ENCODE measurements around the gene MICA. TPM values are rescaled to one million over a fixed set of nuclear protein-coding genes. Genes with fewer than 3 reads are reported as not detected.

The MICA gene
- total and polyA plus RNA-seq, 4 donors: 3.2 to 9.1 (median 4.2) TPM

DNA sequence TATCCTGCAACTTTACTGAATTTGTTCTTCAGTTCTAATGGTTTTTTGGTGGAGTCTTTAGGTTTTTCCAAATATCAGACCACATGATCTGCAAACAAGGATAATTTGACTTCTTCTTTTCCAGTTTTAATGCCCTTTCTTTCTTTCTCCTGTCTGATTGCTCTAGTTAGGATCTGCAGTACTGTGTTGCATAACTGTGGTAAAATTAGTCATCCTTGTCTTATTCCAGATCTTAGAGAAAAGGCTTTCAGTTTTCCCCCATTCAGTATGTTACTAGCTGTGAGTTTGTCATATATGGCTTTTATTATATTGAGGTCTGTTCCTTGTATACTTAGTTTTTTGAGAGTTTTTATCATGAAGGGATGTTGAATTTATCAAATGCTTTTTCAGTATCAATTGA is 4.3 kb downstream of the MICA start:
- Histone ChIP-seq H3K9ac (ENCODE audit: low read depth in 1 of 2, low read length in 2 of 2) (no peak overlapping the region), H3K4me3 (ENCODE audit: low read depth in 1 of 3, low read length in 3 of 3) (no peak overlapping the region), H3K4me1 (ENCODE audit: control insufficient read depth in 4 of 4, insufficient read depth in 4 of 4, low read length in 3 of 4) (peaks cover 5 to 21% (median 13%) of the 10 kb centered on the region in 4 donors), H3K9me3 (ENCODE audit: control insufficient read depth in 4 of 4, low read length in 3 of 4) (no peaks in the 10 kb centered on the region), H3K36me3 (ENCODE audit: control insufficient read depth in 4 of 4, insufficient read depth in 3 of 4, low read depth in 1 of 4, low read length in 3 of 4) (peaks cover 0 to 20% (median 11%) of the 10 kb centered on the region in 4 donors), H3K27me3 (ENCODE audit: control insufficient read depth in 4 of 4, insufficient read depth in 4 of 4, low read length in 3 of 4) (no peaks in the 10 kb centered on the region), H3K27ac (ENCODE audit: low read depth in 1 of 2, low read length in 2 of 2) (no peak overlapping the region)
- TF ChIP-seq FOXA2 (IDR thresholded peaks at IDR 0.05): no peak
- TF ChIP-seq, protein P1, sequence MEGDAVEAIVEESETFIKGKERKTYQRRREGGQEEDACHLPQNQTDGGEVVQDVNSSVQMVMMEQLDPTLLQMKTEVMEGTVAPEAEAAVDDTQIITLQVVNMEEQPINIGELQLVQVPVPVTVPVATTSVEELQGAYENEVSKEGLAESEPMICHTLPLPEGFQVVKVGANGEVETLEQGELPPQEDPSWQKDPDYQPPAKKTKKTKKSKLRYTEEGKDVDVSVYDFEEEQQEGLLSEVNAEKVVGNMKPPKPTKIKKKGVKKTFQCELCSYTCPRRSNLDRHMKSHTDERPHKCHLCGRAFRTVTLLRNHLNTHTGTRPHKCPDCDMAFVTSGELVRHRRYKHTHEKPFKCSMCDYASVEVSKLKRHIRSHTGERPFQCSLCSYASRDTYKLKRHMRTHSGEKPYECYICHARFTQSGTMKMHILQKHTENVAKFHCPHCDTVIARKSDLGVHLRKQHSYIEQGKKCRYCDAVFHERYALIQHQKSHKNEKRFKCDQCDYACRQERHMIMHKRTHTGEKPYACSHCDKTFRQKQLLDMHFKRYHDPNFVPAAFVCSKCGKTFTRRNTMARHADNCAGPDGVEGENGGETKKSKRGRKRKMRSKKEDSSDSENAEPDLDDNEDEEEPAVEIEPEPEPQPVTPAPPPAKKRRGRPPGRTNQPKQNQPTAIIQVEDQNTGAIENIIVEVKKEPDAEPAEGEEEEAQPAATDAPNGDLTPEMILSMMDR (IDR thresholded peaks at IDR 0.05; ENCODE audit: low read depth, low read length, missing input control): no peak
- TF ChIP-seq RXRA (IDR thresholded peaks at IDR 0.05): no peak
- TF ChIP-seq TAF1 (conservative IDR thresholded peaks at IDR 0.05): no peak
- TF ChIP-seq, protein P2, sequence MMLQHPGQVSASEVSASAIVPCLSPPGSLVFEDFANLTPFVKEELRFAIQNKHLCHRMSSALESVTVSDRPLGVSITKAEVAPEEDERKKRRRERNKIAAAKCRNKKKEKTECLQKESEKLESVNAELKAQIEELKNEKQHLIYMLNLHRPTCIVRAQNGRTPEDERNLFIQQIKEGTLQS (IDR thresholded peaks at IDR 0.05): no peak
- no peak for TF ChIP-seq HNF4A (conservative IDR thresholded peaks at IDR 0.05)
- no peak for TF ChIP-seq EGR1 (IDR thresholded peaks at IDR 0.05; ENCODE audit: low read depth in 2 of 2)
- TF ChIP-seq FOXA1 (IDR thresholded peaks at IDR 0.05): no peak
- TF ChIP-seq SP1 (IDR thresholded peaks at IDR 0.05): no peak
- TF ChIP-seq, protein P3, sequence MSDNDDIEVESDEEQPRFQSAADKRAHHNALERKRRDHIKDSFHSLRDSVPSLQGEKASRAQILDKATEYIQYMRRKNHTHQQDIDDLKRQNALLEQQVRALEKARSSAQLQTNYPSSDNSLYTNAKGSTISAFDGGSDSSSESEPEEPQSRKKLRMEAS (IDR thresholded peaks at IDR 0.05): no peak
- TF ChIP-seq, protein P4, sequence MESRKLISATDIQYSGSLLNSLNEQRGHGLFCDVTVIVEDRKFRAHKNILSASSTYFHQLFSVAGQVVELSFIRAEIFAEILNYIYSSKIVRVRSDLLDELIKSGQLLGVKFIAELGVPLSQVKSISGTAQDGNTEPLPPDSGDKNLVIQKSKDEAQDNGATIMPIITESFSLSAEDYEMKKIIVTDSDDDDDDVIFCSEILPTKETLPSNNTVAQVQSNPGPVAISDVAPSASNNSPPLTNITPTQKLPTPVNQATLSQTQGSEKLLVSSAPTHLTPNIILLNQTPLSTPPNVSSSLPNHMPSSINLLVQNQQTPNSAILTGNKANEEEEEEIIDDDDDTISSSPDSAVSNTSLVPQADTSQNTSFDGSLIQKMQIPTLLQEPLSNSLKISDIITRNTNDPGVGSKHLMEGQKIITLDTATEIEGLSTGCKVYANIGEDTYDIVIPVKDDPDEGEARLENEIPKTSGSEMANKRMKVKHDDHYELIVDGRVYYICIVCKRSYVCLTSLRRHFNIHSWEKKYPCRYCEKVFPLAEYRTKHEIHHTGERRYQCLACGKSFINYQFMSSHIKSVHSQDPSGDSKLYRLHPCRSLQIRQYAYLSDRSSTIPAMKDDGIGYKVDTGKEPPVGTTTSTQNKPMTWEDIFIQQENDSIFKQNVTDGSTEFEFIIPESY (IDR thresholded peaks at IDR 0.05): no peak
- TF ChIP-seq, protein P5, sequence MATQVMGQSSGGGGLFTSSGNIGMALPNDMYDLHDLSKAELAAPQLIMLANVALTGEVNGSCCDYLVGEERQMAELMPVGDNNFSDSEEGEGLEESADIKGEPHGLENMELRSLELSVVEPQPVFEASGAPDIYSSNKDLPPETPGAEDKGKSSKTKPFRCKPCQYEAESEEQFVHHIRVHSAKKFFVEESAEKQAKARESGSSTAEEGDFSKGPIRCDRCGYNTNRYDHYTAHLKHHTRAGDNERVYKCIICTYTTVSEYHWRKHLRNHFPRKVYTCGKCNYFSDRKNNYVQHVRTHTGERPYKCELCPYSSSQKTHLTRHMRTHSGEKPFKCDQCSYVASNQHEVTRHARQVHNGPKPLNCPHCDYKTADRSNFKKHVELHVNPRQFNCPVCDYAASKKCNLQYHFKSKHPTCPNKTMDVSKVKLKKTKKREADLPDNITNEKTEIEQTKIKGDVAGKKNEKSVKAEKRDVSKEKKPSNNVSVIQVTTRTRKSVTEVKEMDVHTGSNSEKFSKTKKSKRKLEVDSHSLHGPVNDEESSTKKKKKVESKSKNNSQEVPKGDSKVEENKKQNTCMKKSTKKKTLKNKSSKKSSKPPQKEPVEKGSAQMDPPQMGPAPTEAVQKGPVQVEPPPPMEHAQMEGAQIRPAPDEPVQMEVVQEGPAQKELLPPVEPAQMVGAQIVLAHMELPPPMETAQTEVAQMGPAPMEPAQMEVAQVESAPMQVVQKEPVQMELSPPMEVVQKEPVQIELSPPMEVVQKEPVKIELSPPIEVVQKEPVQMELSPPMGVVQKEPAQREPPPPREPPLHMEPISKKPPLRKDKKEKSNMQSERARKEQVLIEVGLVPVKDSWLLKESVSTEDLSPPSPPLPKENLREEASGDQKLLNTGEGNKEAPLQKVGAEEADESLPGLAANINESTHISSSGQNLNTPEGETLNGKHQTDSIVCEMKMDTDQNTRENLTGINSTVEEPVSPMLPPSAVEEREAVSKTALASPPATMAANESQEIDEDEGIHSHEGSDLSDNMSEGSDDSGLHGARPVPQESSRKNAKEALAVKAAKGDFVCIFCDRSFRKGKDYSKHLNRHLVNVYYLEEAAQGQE (IDR thresholded peaks at IDR 0.05): no peak
- TF ChIP-seq RAD21 (IDR thresholded peaks at IDR 0.05): no peak
- no peak for TF ChIP-seq JUND (IDR thresholded peaks at IDR 0.05)
- no peak for TF ChIP-seq HNF4G (IDR thresholded peaks at IDR 0.05)
- no peak for TF ChIP-seq GABPA (IDR thresholded peaks at IDR 0.05 in 1 of 2, conservative IDR thresholded peaks at IDR 0.05 in 1 of 2)
- TF ChIP-seq YY1 (IDR thresholded peaks at IDR 0.05): no peak
- no peak for TF ChIP-seq NR2F2 (IDR thresholded peaks at IDR 0.05)
- DNase-seq (ENCODE audit: low spot score): no peak

All from liver (tissue), 9 donors.